T-cell (primary cell): ENCODE measurements around the gene MIDN. TPM values are rescaled to one million over a fixed set of nuclear protein-coding genes. Genes with fewer than 3 reads are reported as not detected.

Experiments
- ATAC-seq, 4 experiments: fragments of 200-7000 bp in 3 of 4; fragments of 150-1000 bp in 1 of 4; cut with Tn5 transposase; replicated peaks in 1 of 4; 1 replicate in 3 of 4; 2 replicates in 1 of 4; pipeline ENCODE4 v1.10.0; 2021; ENCODE audit warnings: moderate library complexity in 3 of 4, mild to moderate bottlenecking in 2 of 4, moderate number of reproducible peaks in 1 of 4
- CTCF ChIA-PET, 2 donors: fragments of 300-600 bp; sonication (Branson Sonifier 250); formaldehyde crosslinking; loops; one replicate each; lab custom pipeline; 2022; ENCODE audit warnings: antibody characterized with exemption in 2 of 2; lab: Charles Lee
- POLR2A ChIA-PET, 2 donors: fragments of 300-600 bp; sonication (Branson Sonifier 250); formaldehyde crosslinking; loops; one replicate each; lab custom pipeline; 2022; ENCODE audit warnings: antibody characterized with exemption in 2 of 2; lab: Charles Lee
- DNase-seq, 35 experiments: peaks; one replicate each; pipeline versions ENCODE4 v3.0.0 to v3.0.0-alpha.2; 2013 to 2023
- H3K27ac ChIP-seq: one replicate; pipeline ENCODE4 v1.5.1; 2013; ENCODE audit warnings: low read length
- H3K27me3 ChIP-seq, 2 experiments: replicated peaks in 1 of 2; 1 replicate in 1 of 2; 2 replicates in 1 of 2; pipeline versions ENCODE4 v1.6.1 to v1.7.0; 2013; ENCODE audit warnings: low read length in 1 of 2, mixed read lengths in 1 of 2; ENCODE audit not compliant: control insufficient read depth in 2 of 2, insufficient read depth in 2 of 2; ENCODE audit errors: extremely low read depth in 1 of 2
- H3K36me3 ChIP-seq, 2 donors: 1 replicate in 1 of 2; 2 replicates in 1 of 2; pipeline versions ENCODE4 v1.6.1 to v1.7.0; 2013; ENCODE audit warnings: low read length in 1 of 2; ENCODE audit not compliant: control insufficient read depth in 2 of 2, insufficient read depth in 1 of 2; ENCODE audit errors: extremely low read depth in 1 of 2
- H3K4me1 ChIP-seq, 2 experiments: 1 replicate in 1 of 2; 2 replicates in 1 of 2; pipeline versions ENCODE4 v1.6.1 to v1.7.0; 2013; ENCODE audit warnings: low read length in 2 of 2, mixed read lengths in 1 of 2; ENCODE audit not compliant: insufficient read depth in 2 of 2, control insufficient read depth in 1 of 2; ENCODE audit errors: extremely low read depth in 1 of 2
- H3K4me3 ChIP-seq, 2 donors: 1 replicate in 1 of 2; 2 replicates in 1 of 2; pipeline versions ENCODE4 v1.5.1 to v1.7.0; 2013; ENCODE audit warnings: mild to moderate bottlenecking in 2 of 2, low read length in 1 of 2, moderate library complexity in 1 of 2; ENCODE audit not compliant: control insufficient read depth in 1 of 2; ENCODE audit errors: extremely low read depth in 1 of 2
- H3K9me3 ChIP-seq: 2 replicates; pipeline ENCODE4 v1.7.0; 2013
- H3K27ac Mint-ChIP-seq, 2 donors: one replicate each; pipeline ENCODE4 v1.8.0; 2020 to 2021; ENCODE audit warnings: mild to moderate bottlenecking in 2 of 2, mixed read lengths in 2 of 2
- H3K27me3 Mint-ChIP-seq, 2 donors: one replicate each; pipeline ENCODE4 v1.8.0; 2021 to 2022; ENCODE audit warnings: mixed read lengths in 2 of 2
- H3K36me3 Mint-ChIP-seq: one replicate; pipeline ENCODE4 v1.8.0; 2021; ENCODE audit warnings: mixed read lengths
- H3K4me1 Mint-ChIP-seq, 3 donors: one replicate each; pipeline ENCODE4 v1.8.0; 2020 to 2022; ENCODE audit warnings: mixed read lengths in 3 of 3, mild to moderate bottlenecking in 1 of 3
- H3K4me3 Mint-ChIP-seq, 3 donors: one replicate each; pipeline ENCODE4 v1.8.0; 2020 to 2022; ENCODE audit warnings: mild to moderate bottlenecking in 3 of 3, mixed read lengths in 3 of 3, moderate library complexity in 3 of 3
- H3K9me3 Mint-ChIP-seq, 3 donors: one replicate each; pipeline ENCODE4 v1.8.0; 2020 to 2022; ENCODE audit warnings: mixed read lengths in 3 of 3
- WGBS: methylation state at CpG from one replicate; pipeline ENCODE4 v1.1.5; 2013; ENCODE audit warnings: missing lambda C conversion rate; ENCODE audit not compliant: insufficient coverage; 5-methylcytosine and 5-hydroxymethylcytosine counted together
- total RNA-seq, 35 experiments: library from RNA in 6 of 35; stranded (reverse) in 6 of 35; fragments of 120-200 nt in 1 of 35; gene quantifications; one replicate each; pipeline versions ENCODE4 v1.2.1 to v1.2.4 and lab custom pipeline; 2013 to 2026

The MIDN gene
- total RNA-seq, 5 donors from 2014 or later (not counting 1 experiment from before 2014, with no cell fraction given) = 54.0 to 161 (median 66.9) TPM

DNA sequence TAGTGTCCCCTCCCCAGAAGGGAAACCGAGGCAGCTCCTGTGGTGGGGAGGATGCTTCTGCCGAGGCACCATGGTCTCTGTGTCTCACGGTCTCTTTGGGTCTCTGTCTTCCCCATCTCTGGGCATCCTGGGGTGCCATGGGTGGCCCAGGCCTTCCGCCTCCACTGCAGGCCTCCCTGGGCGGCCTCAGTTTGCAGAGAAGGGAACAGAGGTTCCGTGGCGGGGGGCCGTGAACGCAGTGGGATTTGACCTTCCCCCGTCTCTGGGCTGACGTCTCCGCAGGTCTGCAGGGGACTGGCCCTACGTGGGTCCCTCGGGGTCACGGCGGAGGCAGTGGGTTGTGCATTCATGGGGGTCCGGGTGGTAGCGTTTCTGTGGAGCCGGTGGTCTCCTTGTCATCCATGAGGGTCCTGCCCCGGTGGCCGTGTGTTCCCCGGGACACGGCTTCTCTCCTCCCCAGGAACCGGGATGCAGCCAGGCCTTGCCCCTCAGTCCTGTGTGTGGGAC, 41.9 kb downstream of the MIDN start:
- Histone ChIP-seq H3K4me3 (no peak overlapping the region), H3K27ac (no peak overlapping the region), H3K9me3 (no peaks in the 10 kb centered on the region), H3K27me3 (peaks cover 0 to 92% of the 10 kb centered on the region in 2 experiments), H3K4me1 (peaks cover 0 to 15% of the 10 kb centered on the region in 2 experiments), H3K36me3 (no peaks in the 10 kb centered on the region)
- no peak overlapping the region for H3K4me3 Mint-ChIP-seq
- H3K27me3 Mint-ChIP-seq = peaks cover 19 to 48% of the 10 kb centered on the region in 2 donors
- POLR2A ChIA-PET = no interaction called here
- no peaks in the 10 kb centered on the region for H3K9me3 Mint-ChIP-seq
- DNase-seq (no peak), ATAC-seq (no peak)
- WGBS = 83% methylated on average over 19 of the region's 24 CpGs
- no peak overlapping the region for H3K27ac Mint-ChIP-seq
- CTCF ChIA-PET = no interaction called here
- H3K4me1 Mint-ChIP-seq = peaks cover 3 to 7% (median 6%) of the 10 kb centered on the region in 3 donors
- H3K36me3 Mint-ChIP-seq = no peaks in the 10 kb centered on the region

DNA sequence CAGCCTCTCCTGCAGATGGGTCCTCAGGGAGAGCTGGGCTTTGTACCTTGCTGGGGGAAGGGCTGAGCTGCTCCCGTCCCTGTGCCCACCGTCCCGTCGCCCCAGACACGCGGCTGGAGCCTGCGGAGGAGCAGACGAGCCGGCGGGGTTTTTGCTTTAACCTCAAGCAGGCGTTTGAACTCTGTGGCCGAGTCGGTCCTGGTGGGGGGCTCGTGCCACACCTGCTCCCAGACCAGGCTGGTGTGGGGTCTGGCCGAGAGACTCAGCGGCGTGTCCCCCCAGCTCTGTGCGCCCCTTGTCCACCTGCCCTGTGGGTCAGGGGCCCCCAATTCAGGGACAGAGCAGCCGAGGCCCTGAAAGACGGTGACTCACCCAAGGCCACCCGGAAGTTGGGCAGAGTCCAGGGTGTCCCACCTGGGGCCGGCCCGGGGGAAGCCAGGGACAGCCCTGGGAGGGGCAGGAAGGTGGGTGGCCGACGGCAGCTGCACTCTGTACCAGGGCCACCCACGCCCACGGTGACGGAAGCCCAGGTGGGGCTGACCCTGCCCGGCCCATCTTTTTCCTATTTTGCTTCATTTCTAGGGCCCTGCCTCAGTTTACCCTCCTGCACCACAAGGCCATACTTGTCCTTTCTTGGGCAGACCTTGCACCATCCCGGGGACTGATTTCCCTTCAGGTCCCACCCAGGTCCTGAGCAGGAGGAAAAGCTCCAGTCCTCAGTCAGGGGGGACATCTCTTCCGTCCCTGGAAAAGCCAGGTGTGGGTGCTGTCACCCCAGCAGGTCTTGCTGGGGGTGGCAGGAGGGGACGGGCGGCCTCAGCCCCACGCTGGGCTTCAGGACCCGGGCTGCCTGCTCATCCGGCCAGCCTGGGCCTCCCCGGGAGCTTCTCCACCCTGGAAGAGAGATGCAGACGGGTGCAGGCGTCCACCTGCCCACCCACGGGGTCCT, 42.6 kb downstream of the MIDN start:
- WGBS = 73% methylated on average over 37 of the region's 40 CpGs
- peaks cover 2 to 20% of the 10 kb centered on the region in 2 experiments for H3K4me1 ChIP-seq
- no peak for ATAC-seq
- H3K4me1 Mint-ChIP-seq = peaks cover 3 to 7% (median 6%) of the 10 kb centered on the region in 3 donors
- ChIA-PET CTCF (no interaction called here), POLR2A (no interaction called here)
- H3K36me3 Mint-ChIP-seq = no peaks in the 10 kb centered on the region
- H3K27me3 Mint-ChIP-seq = peaks cover 19 to 46% of the 10 kb centered on the region in 2 donors
- no peak overlapping the region for H3K4me3 ChIP-seq
- no peaks in the 10 kb centered on the region for H3K9me3 Mint-ChIP-seq
- H3K36me3 ChIP-seq = no peaks in the 10 kb centered on the region
- no peak overlapping the region for H3K27ac Mint-ChIP-seq
- no peaks in the 10 kb centered on the region for H3K9me3 ChIP-seq
- H3K27ac ChIP-seq = no peak overlapping the region
- peaks cover 0 to 96% of the 10 kb centered on the region in 2 experiments for H3K27me3 ChIP-seq
- H3K4me3 Mint-ChIP-seq = no peak overlapping the region
- DNase-seq = no peak

DNA sequence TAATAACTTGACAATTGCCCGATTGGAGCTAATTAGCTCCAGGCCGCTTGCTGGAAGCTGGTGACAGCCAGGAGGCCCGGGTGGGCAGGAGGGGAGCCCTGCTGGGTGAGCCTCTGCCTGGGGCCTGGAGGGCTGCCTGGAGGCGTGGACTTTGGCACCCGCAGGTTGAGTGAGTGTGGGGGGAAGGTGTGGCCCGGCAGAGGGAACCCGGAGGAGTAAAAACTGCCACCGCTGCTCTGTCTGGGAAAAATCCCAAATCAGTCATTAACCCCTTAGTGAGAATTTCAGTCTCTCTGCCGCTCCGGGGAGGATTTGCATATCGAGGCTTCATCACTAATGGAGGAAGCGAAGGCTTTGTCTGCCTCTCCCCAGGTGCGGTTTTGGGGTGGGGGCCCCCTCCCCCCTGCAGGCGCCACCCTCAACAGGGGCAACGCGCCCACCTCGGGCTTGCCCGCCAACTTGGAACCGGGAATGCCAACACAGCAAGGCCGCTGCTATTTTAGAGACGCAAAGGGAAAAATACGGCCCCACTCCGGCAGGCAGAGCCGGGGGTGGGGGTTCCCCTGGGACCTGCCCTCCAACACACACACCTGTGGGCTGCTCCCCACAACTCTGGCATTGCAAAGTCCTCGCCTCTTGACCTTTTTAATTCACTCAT, 43.5 kb downstream of the MIDN start:
- Histone ChIP-seq H3K4me1 (peaks cover 2 to 13% of the 10 kb centered on the region in 2 experiments), H3K27ac (no peak overlapping the region), H3K9me3 (no peaks in the 10 kb centered on the region), H3K4me3 (no peak overlapping the region), H3K36me3 (no peaks in the 10 kb centered on the region), H3K27me3 (peaks cover 0 to 94% of the 10 kb centered on the region in 2 experiments)
- WGBS = 71% methylated on average over 16 of the region's 25 CpGs
- H3K27me3 Mint-ChIP-seq = peaks cover 15 to 44% of the 10 kb centered on the region in 2 donors
- no peak overlapping the region for H3K27ac Mint-ChIP-seq
- ChIA-PET CTCF (no interaction called here), POLR2A (no interaction called here)
- DNase-seq = no peak
- peaks cover 0 to 5% (median 0%) of the 10 kb centered on the region in 3 donors for H3K4me1 Mint-ChIP-seq
- no peak for ATAC-seq
- peak overlapping the region in 1 of 3 donors; percentile 36 for H3K4me3 Mint-ChIP-seq
- no peaks in the 10 kb centered on the region for H3K9me3 Mint-ChIP-seq
- H3K36me3 Mint-ChIP-seq = no peaks in the 10 kb centered on the region

- H3K4me1 Mint-ChIP-seq = peaks cover 0 to 7% (median 0%) of the 10 kb centered on the region in 3 donors
- no peaks in the 10 kb centered on the region for H3K9me3 Mint-ChIP-seq
- H3K27ac ChIP-seq = no peak overlapping the region
- peak overlapping the region in 1 of 3 donors; percentile 36 for H3K4me3 Mint-ChIP-seq
- H3K27ac Mint-ChIP-seq = no peak overlapping the region
- H3K4me3 ChIP-seq = no peak overlapping the region
- no peaks in the 10 kb centered on the region for H3K36me3 Mint-ChIP-seq
- H3K9me3 ChIP-seq = no peaks in the 10 kb centered on the region
- no peak for ATAC-seq
- no peaks in the 10 kb centered on the region for H3K36me3 ChIP-seq
- ChIA-PET POLR2A (no interaction called here), CTCF (no interaction called here)
- H3K27me3 ChIP-seq = peaks cover 0 to 93% of the 10 kb centered on the region in 2 experiments
- no peak for DNase-seq
- 79% methylated on average over 16 of the region's 17 CpGs for WGBS
- H3K27me3 Mint-ChIP-seq = peaks cover 15 to 49% of the 10 kb centered on the region in 2 donors
- peaks cover 2 to 12% of the 10 kb centered on the region in 2 experiments for H3K4me1 ChIP-seq
Observed at GRCh38 chr19:1292419-1293151, 44.2 kb downstream of the MIDN start.

GRCh38 chr19:1293782-1294604, 45.6 kb downstream of the MIDN start:
- ATAC-seq (no peak), DNase-seq (no peak)
- H3K27ac Mint-ChIP-seq = no peak overlapping the region
- H3K9me3 Mint-ChIP-seq = no peaks in the 10 kb centered on the region
- H3K4me1 Mint-ChIP-seq = peaks cover 0 to 7% (median 0%) of the 10 kb centered on the region in 3 donors
- no peaks in the 10 kb centered on the region for H3K9me3 ChIP-seq
- peaks cover 2 to 10% of the 10 kb centered on the region in 2 experiments for H3K4me1 ChIP-seq
- ChIA-PET CTCF (no interaction called here), POLR2A (no interaction called here)
- H3K27ac ChIP-seq = no peak overlapping the region
- no peaks in the 10 kb centered on the region for H3K36me3 ChIP-seq
- WGBS = 71% methylated on average over 23 of the region's 35 CpGs
- peaks cover 14 to 47% of the 10 kb centered on the region in 2 donors for H3K27me3 Mint-ChIP-seq
- H3K27me3 ChIP-seq = peaks cover 0 to 85% of the 10 kb centered on the region in 2 experiments
- H3K4me3 Mint-ChIP-seq = peak overlapping the region in 1 of 3 donors; percentile 21
- H3K4me3 ChIP-seq = no peak overlapping the region
- no peaks in the 10 kb centered on the region for H3K36me3 Mint-ChIP-seq
